ENCODE measurements around the gene CSTPP1.
"Not testable (repeated sequence)": the region's sequence is repeated elsewhere in the genome, so short reads cannot be mapped to it uniquely, and the experiment has no call there.

The CSTPP1 gene

GRCh38 chr11:46961041-46961440 is 24.5 kb downstream of the CSTPP1 start:
- DNase-seq, result no peak

GRCh38 chr11:46961886-46962285 is 25.3 kb downstream of the CSTPP1 start:
- DNase-seq, result not testable (repeated sequence)

- DNase-seq, result no peak
Measured at GRCh38 chr11:46963844-46964243, 27.3 kb downstream of the CSTPP1 start.

- DNase-seq, result no peak
Measured at GRCh38 chr11:46966773-46967172, 30.2 kb downstream of the CSTPP1 start.

- no peak for DNase-seq
Measured at GRCh38 chr11:46967962-46968361, 31.4 kb downstream of the CSTPP1 start.

GRCh38 chr11:46969379-46969778 is 32.8 kb downstream of the CSTPP1 start:
- no peak for DNase-seq

- DNase-seq, result no peak
Measured at GRCh38 chr11:46970913-46971625, 34.5 kb downstream of the CSTPP1 start.

GRCh38 chr11:46972343-46972742 is 35.8 kb downstream of the CSTPP1 start:
- no peak for DNase-seq

- DNase-seq, result no peak
Measured at GRCh38 chr11:46972821-46973220, 36.3 kb downstream of the CSTPP1 start.

GRCh38 chr11:46976182-46976854 is 39.8 kb downstream of the CSTPP1 start:
- DNase-seq, result no peak

- DNase-seq, result peak in 1 of 2 experiments; percentile 28
Measured at GRCh38 chr11:46977038-46977813, 40.7 kb downstream of the CSTPP1 start.

GRCh38 chr11:46978005-46978491 is 41.5 kb downstream of the CSTPP1 start:
- DNase-seq, result peak; percentile 70 to 80

GRCh38 chr11:46979358-46979757 is 42.8 kb downstream of the CSTPP1 start:
- DNase-seq, result no peak

- no peak for DNase-seq
Measured at GRCh38 chr11:46981436-46981835, 44.9 kb downstream of the CSTPP1 start.

GRCh38 chr11:46982797-46983452 is 46.4 kb downstream of the CSTPP1 start:
- DNase-seq, result no peak

- DNase-seq, result no peak
Measured at GRCh38 chr11:46983598-46983997, 47.0 kb downstream of the CSTPP1 start.

GRCh38 chr11:46984548-46984947 is 48.0 kb downstream of the CSTPP1 start:
- DNase-seq, result no peak

- DNase-seq, result no peak
Measured at GRCh38 chr11:46984987-46985386, 48.4 kb downstream of the CSTPP1 start.

GRCh38 chr11:46987183-46987582 is 50.6 kb downstream of the CSTPP1 start:
- no peak for DNase-seq

GRCh38 chr11:46989810-46990487 is 53.4 kb downstream of the CSTPP1 start:
- not testable (repeated sequence) for DNase-seq

- DNase-seq, result no peak
Measured at GRCh38 chr11:46991391-46991790, 54.8 kb downstream of the CSTPP1 start.

- not testable (repeated sequence) for DNase-seq
Measured at GRCh38 chr11:46992386-46992785, 55.8 kb downstream of the CSTPP1 start.

Measured in NCI-H1930 (cell line).